Measurements from ENCODE around the gene UBR4.

GRCh38 chr1:19076841-19077616, 133.0 kb downstream of the UBR4 start:
- TF ChIP-seq CTCF (IDR thresholded peaks at IDR 0.05) (no peak), POLR2AphosphoS5 (IDR thresholded peaks at IDR 0.05; ENCODE audit: low read depth, low read length) (no peak), REST (IDR thresholded peaks at IDR 0.05; ENCODE audit: insufficient read depth in 1 of 2, low read depth in 2 of 2, low read length in 1 of 2) (no peak), SIN3A (IDR thresholded peaks at IDR 0.05; ENCODE audit: borderline replicate concordance, insufficient read depth, low read depth, low read length) (no peak)

Data from Panc1 (cell line).